ENCODE data around the gene KIF26B. TPM values are rescaled to one million over a fixed set of nuclear protein-coding genes. Genes with fewer than 3 reads are reported as not detected.

The KIF26B gene
- total and polyA plus RNA-seq, 10 of the 15 experiments (the other 5 are each of a cell fraction or from before 2014, with no cell fraction given), result 0.35 to 11.6 (median 2.2) TPM

DNA sequence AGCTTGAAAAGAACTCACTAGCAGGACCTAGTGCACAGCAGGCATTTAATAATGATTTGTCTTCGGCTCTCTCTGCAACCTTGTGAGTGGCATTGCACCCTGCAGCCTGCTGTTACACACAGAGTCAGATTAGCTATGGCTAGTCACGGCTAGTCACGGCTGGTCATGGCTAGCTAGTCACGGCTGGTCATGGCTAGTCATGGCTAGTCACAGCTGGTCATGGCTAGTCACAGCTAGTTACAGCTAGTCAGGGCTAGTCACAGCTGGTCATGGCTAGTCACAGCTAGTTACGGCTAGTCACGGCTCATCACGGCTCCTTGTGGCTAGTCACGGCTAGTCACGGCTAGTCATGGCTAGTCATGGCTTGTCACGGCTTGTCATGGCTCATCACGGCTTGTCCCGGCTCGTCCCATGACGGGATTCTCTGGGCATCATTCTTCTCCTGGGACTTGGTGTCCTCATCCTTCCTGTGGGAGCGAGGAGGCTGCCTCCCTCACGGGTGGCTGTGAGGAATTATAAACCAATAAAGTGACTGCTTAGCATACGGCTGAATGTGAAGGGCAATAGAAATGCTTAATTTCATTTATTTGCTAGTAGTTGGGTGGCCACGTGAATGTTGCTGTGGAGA is 12.5 kb upstream of the KIF26B start:
- intact Hi-C loops (cut with micrococcal nuclease; ENCODE audit: unreplicated experiment) (no loop called here), in situ Hi-C loops (cut with MboI) (no loop called here)
- H3K27ac ChIP-seq (ENCODE audit: control insufficient read depth, insufficient read depth), result no peak overlapping the region
- WGBS (ENCODE audit: insufficient coverage, insufficient replicate concordance, low lambda C conversion rate, missing lambda C conversion rate), result 69% methylated on average over 18 of the region's 18 CpGs
- no peak for DNase-seq (ENCODE audit: low read depth, low spot score)
- RAD21 ChIA-PET (ENCODE audit: unreplicated experiment), result no interaction called here
- CTCF ChIA-PET, result interaction anchor here (1.0 kb wide), 2 partner anchors 11 to 19 kb away, joined by 3 read pairs; no protein-coding TSS in a partner anchor
- SMC1A ChIA-PET (ENCODE audit: uncharacterized antibody, unreplicated experiment), result no interaction called here
- H3K9me3 ChIP-seq (replicated peaks; ENCODE audit: control insufficient read depth, insufficient read depth, low read length), result no peaks in the 10 kb centered on the region
- H4K20me1 ChIP-seq (ENCODE audit: control insufficient read depth, insufficient read depth), result no peaks in the 10 kb centered on the region
- BruUV-seq (replicated peaks), result no TSS peak
- H3K9ac ChIP-seq (ENCODE audit: control insufficient read depth, insufficient read depth, low read length), result no peak overlapping the region
- no peak for ATAC-seq
- H2AFZ ChIP-seq (ENCODE audit: control insufficient read depth, low read depth, low read length), result no peak overlapping the region
- H3K4me3 ChIP-seq, result no peak overlapping the region
- H3K79me2 ChIP-seq (ENCODE audit: control insufficient read depth, insufficient read depth, low read length), result no peaks in the 10 kb centered on the region
- POLR2A ChIA-PET, result no interaction called here
- H3K4me1 ChIP-seq (ENCODE audit: control insufficient read depth, insufficient read depth, low read length), result no peaks in the 10 kb centered on the region
- H3K4me2 ChIP-seq (ENCODE audit: control insufficient read depth, insufficient read depth), result no peak overlapping the region
- no peaks in the 10 kb centered on the region for H3K36me3 ChIP-seq (ENCODE audit: control insufficient read depth in 2 of 2, insufficient read depth in 2 of 2, low read length in 1 of 2)
- H3K27me3 ChIP-seq (replicated peaks in 1 of 2; ENCODE audit: control insufficient read depth in 2 of 2, insufficient read depth in 2 of 2, low read length in 1 of 2), result no peaks in the 10 kb centered on the region; a peak in 1 of 4 replicates
- no peak for FAIRE-seq
- TF ChIP-seq POLR2AphosphoS2 (IDR thresholded peaks at IDR 0.05; ENCODE audit: low read depth, low read length) (no peak), CHD4 (IDR thresholded peaks at IDR 0.05) (no peak), WRNIP1 (IDR thresholded peaks at IDR 0.05; ENCODE audit: borderline replicate concordance, low read depth, low read length) (no peak), POLR2A (IDR thresholded peaks at IDR 0.05; ENCODE audit: low read depth, low read length) (no peak), CREB1 (IDR thresholded peaks at IDR 0.05; ENCODE audit: low read depth) (no peak), RFX5 (IDR thresholded peaks at IDR 0.05; ENCODE audit: low read depth, low read length) (no peak), BCL11A (IDR thresholded peaks at IDR 0.05; ENCODE audit: low read depth, low read length) (no peak), PML (IDR thresholded peaks at IDR 0.05; ENCODE audit: low read length) (no peak), ZNF24 (IDR thresholded peaks at IDR 0.05) (no peak), BMI1 (IDR thresholded peaks at IDR 0.05; ENCODE audit: borderline replicate concordance) (no peak), SRF (IDR thresholded peaks at IDR 0.05; ENCODE audit: low read depth in 2 of 2, low read length in 2 of 2) (no peak), SREBF2 (IDR thresholded peaks at IDR 0.05; ENCODE audit: low read length) (no peak), RUNX3 (IDR thresholded peaks at IDR 0.05; ENCODE audit: low read length) (no peak), PBX3 (IDR thresholded peaks at IDR 0.05; ENCODE audit: insufficient replicate concordance, low read depth, low read length) (peak; percentile 53), HSF1 (IDR thresholded peaks at IDR 0.05; ENCODE audit: low read depth, low read length) (no peak), ZNF384 (IDR thresholded peaks at IDR 0.05; ENCODE audit: borderline replicate concordance, low read depth, low read length) (no peak)
- TF ChIP-seq, protein P1, sequence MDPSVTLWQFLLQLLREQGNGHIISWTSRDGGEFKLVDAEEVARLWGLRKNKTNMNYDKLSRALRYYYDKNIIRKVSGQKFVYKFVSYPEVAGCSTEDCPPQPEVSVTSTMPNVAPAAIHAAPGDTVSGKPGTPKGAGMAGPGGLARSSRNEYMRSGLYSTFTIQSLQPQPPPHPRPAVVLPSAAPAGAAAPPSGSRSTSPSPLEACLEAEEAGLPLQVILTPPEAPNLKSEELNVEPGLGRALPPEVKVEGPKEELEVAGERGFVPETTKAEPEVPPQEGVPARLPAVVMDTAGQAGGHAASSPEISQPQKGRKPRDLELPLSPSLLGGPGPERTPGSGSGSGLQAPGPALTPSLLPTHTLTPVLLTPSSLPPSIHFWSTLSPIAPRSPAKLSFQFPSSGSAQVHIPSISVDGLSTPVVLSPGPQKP (IDR thresholded peaks at IDR 0.05; ENCODE audit: low read depth, low read length), result no peak
- TF ChIP-seq, protein P2, sequence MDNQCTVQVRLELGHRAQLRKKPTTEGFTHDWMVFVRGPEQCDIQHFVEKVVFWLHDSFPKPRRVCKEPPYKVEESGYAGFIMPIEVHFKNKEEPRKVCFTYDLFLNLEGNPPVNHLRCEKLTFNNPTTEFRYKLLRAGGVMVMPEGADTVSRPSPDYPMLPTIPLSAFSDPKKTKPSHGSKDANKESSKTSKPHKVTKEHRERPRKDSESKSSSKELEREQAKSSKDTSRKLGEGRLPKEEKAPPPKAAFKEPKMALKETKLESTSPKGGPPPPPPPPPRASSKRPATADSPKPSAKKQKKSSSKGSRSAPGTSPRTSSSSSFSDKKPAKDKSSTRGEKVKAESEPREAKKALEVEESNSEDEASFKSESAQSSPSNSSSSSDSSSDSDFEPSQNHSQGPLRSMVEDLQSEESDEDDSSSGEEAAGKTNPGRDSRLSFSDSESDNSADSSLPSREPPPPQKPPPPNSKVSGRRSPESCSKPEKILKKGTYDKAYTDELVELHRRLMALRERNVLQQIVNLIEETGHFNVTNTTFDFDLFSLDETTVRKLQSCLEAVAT (IDR thresholded peaks at IDR 0.05), result no peak
- TF ChIP-seq, protein P3, sequence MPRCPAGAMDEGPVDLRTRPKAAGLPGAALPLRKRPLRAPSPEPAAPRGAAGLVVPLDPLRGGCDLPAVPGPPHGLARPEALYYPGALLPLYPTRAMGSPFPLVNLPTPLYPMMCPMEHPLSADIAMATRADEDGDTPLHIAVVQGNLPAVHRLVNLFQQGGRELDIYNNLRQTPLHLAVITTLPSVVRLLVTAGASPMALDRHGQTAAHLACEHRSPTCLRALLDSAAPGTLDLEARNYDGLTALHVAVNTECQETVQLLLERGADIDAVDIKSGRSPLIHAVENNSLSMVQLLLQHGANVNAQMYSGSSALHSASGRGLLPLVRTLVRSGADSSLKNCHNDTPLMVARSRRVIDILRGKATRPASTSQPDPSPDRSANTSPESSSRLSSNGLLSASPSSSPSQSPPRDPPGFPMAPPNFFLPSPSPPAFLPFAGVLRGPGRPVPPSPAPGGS (IDR thresholded peaks at IDR 0.05; ENCODE audit: borderline replicate concordance, insufficient read depth, low read depth, low read length, poor library complexity, severe bottlenecking), result peak; percentile 88
